Measurements from ENCODE around the gene MYL5. TPM values are rescaled to one million over a fixed set of nuclear protein-coding genes. Genes with fewer than 3 reads are reported as not detected.

Gene MYL5
- total and polyA plus RNA-seq, 2 of the 13 experiments (the other 11 are each of a cell fraction or from before 2014, with no cell fraction given) = 6.5 to 16.0 TPM

- peak; percentile 15; the same call in 1 of the 2 replicates for TF ChIP-seq POGK (CRISPR knock-in tag; conservative IDR thresholded peaks at IDR 0.05)
- no peak for TF ChIP-seq SCMH1 (CRISPR knock-in tag; IDR thresholded peaks at IDR 0.05; ENCODE audit: borderline replicate concordance)
- TF ChIP-seq ZNF335 (CRISPR knock-in tag; IDR thresholded peaks at IDR 0.05) = no peak
- TF ChIP-seq ZSCAN20 (CRISPR knock-in tag; IDR thresholded peaks at IDR 0.05; ENCODE audit: borderline replicate concordance) = 0 out of 2 replicates have a peak, but pooled peaks have one; percentile 66
- TF ChIP-seq ZNF598 (CRISPR knock-in tag; IDR thresholded peaks at IDR 0.05; ENCODE audit: borderline replicate concordance) = peak; percentile 78; the same call in 1 of the 2 replicates
- no peak for TF ChIP-seq ZNF121 (CRISPR knock-in tag; IDR thresholded peaks at IDR 0.05)
- TF ChIP-seq HIC2 (CRISPR knock-in tag; IDR thresholded peaks at IDR 0.05; ENCODE audit: low read depth) = no peak
- TF ChIP-seq, protein P1, sequence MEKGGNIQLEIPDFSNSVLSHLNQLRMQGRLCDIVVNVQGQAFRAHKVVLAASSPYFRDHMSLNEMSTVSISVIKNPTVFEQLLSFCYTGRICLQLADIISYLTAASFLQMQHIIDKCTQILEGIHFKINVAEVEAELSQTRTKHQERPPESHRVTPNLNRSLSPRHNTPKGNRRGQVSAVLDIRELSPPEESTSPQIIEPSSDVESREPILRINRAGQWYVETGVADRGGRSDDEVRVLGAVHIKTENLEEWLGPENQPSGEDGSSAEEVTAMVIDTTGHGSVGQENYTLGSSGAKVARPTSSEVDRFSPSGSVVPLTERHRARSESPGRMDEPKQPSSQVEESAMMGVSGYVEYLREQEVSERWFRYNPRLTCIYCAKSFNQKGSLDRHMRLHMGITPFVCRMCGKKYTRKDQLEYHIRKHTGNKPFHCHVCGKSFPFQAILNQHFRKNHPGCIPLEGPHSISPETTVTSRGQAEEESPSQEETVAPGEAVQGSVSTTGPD (CRISPR knock-in tag; IDR thresholded peaks at IDR 0.05) = no peak; the same call in 1 of the 2 replicates
- TF ChIP-seq ZNF547 (CRISPR knock-in tag; IDR thresholded peaks at IDR 0.05) = peak; percentile 78; the same call in 1 of the 2 replicates
- peak; percentile 79 for TF ChIP-seq ZNF225 (CRISPR knock-in tag; IDR thresholded peaks at IDR 0.05)
- TF ChIP-seq DMAP1 (CRISPR knock-in tag; IDR thresholded peaks at IDR 0.05) = peak; percentile 58; the same call in 1 of the 2 replicates
- TF ChIP-seq YEATS2 (CRISPR knock-in tag; IDR thresholded peaks at IDR 0.05; ENCODE audit: borderline replicate concordance) = peak; percentile 83
- TF ChIP-seq, protein P2, sequence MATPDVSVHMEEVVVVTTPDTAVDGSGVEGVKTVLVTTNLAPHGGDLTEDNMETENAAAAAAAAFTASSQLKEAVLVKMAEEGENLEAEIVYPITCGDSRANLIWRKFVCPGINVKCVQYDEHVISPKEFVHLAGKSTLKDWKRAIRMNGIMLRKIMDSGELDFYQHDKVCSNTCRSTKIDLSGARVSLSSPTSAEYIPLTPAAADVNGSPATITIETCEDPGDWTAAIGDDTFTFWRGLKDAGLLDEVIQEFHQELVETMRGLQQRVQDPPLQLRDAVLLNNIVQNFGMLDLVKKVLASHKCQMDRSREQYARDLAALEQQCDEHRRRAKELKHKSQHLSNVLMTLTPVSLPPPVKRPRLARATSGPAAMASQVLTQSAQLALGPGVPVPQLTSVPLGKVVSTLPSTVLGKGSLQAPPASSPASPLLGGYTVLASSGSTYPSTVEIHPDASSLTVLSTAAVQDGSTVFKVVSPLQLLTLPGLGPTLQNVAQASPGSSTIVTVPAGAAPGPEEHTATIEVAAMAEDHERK (CRISPR knock-in tag; IDR thresholded peaks at IDR 0.05; ENCODE audit: low read depth) = no peak
- no peak for TF ChIP-seq MATR3 (CRISPR knock-in tag; IDR thresholded peaks at IDR 0.05)
- TF ChIP-seq TBP (CRISPR knock-in tag; IDR thresholded peaks at IDR 0.05) = no peak
- TF ChIP-seq HNRNPUL1 (IDR thresholded peaks at IDR 0.05; ENCODE audit: low read depth, low read length) = no peak
- peak; percentile 36; the same call in 1 of the 2 replicates for TF ChIP-seq ZNF558 (CRISPR knock-in tag; IDR thresholded peaks at IDR 0.05; ENCODE audit: borderline replicate concordance)
- TF ChIP-seq PLSCR1 (CRISPR knock-in tag; IDR thresholded peaks at IDR 0.05; ENCODE audit: borderline replicate concordance) = no peak; the same call in 1 of the 2 replicates
- TF ChIP-seq ZNF3 (CRISPR knock-in tag; IDR thresholded peaks at IDR 0.05) = no peak; the same call in 1 of the 2 replicates
- TF ChIP-seq TGIF2 (CRISPR knock-in tag; IDR thresholded peaks at IDR 0.05) = peak; percentile 38; the same call in 1 of the 2 replicates
- TF ChIP-seq MYNN (CRISPR knock-in tag; IDR thresholded peaks at IDR 0.05; ENCODE audit: low read depth) = no peak
- TF ChIP-seq ZFP36 (IDR thresholded peaks at IDR 0.05; ENCODE audit: borderline replicate concordance, low read depth, low read length, partially characterized antibody) = no peak
These were observed at the start of gene MYL5, which contains the start of gene ATP5ME (continued) for GRCh38 chr4:674172-675035.
